WTC11 (cell line): Measurements from ENCODE around the gene STXBP6. TPM values are rescaled to one million over a fixed set of nuclear protein-coding genes. Genes with fewer than 3 reads are reported as not detected.

Experiments used
- ATAC-seq: fragments of 200-7000 bp; cut with Tn5 transposase; 2 replicates; pipeline ENCODE4 v1.10.0; 2021; ENCODE audit warnings: mild to moderate bottlenecking, moderate library complexity
- CTCF ChIA-PET: fragments of 300-600 bp; sonication (Branson Sonifier 250); formaldehyde crosslinking; loops from one replicate; lab custom pipeline; 2021; ENCODE audit warnings: antibody characterized with exemption; lab: Charles Lee
- POLR2A ChIA-PET: fragments of 350-600 bp; sonication (Branson Sonifier 250); formaldehyde crosslinking; loops from one replicate; lab custom pipeline; 2021; ENCODE audit warnings: antibody characterized with exemption; lab: Charles Lee
- DNase-seq: peaks from one replicate; pipeline ENCODE4 v3.0.0; 2021; ENCODE audit warnings: low spot score
- H3K27ac Mint-ChIP-seq: 2 replicates; pipeline ENCODE4 v1.8.0; 2021; ENCODE audit warnings: mixed read lengths
- H3K27me3 Mint-ChIP-seq: 2 replicates; pipeline ENCODE4 v1.8.0; 2021; ENCODE audit warnings: low read depth, mild to moderate bottlenecking, moderate library complexity, mixed read lengths
- H3K36me3 Mint-ChIP-seq: 2 replicates; pipeline ENCODE4 v1.8.0; 2021; ENCODE audit warnings: mixed read lengths
- H3K4me1 Mint-ChIP-seq: 2 replicates; pipeline ENCODE4 v1.8.0; 2022; ENCODE audit warnings: mixed read lengths
- H3K4me3 Mint-ChIP-seq: 2 replicates; pipeline ENCODE4 v1.8.0; 2021; ENCODE audit warnings: mild to moderate bottlenecking, moderate library complexity, mixed read lengths
- H3K9me3 Mint-ChIP-seq: 2 replicates; pipeline ENCODE4 v1.8.0; 2021; ENCODE audit warnings: mixed read lengths
- ATF1 ChIP-seq: sonication (generic); formaldehyde crosslinking; IDR thresholded peaks from 2 replicates; pipeline ENCODE4 v1.8.1; 2023; ENCODE audit warnings: mild to moderate bottlenecking, moderate library complexity, missing genetic modification reagents
- JUN ChIP-seq: sonication (generic); formaldehyde crosslinking; IDR thresholded peaks from 2 replicates; pipeline ENCODE4 v1.8.0; 2023; ENCODE audit warnings: mild to moderate bottlenecking, missing genetic modification reagents
- NR2C2 ChIP-seq: sonication (generic); formaldehyde crosslinking; IDR thresholded peaks from 2 replicates; pipeline ENCODE4 v1.8.0; 2022; ENCODE audit warnings: mild to moderate bottlenecking, missing genetic modification reagents
- OVOL2 ChIP-seq: fragments of 250-450 bp; sonication (Bioruptor Pico); IDR thresholded peaks from 2 replicates; pipeline ENCODE4 v1.9.0; 2021; ENCODE audit warnings: mild to moderate bottlenecking, borderline replicate concordance
- PRRX2 ChIP-seq: fragments of 250-450 bp; sonication (Bioruptor Pico); IDR thresholded peaks from 2 replicates; pipeline ENCODE4 v1.8.0; 2021; ENCODE audit warnings: mild to moderate bottlenecking
- SMAD4 ChIP-seq: sonication (generic); formaldehyde crosslinking; IDR thresholded peaks from 2 replicates; pipeline ENCODE4 v1.8.0; 2022; ENCODE audit warnings: mild to moderate bottlenecking, missing genetic modification reagents
- SOX15 ChIP-seq: fragments of 250-450 bp; sonication (Bioruptor Pico); IDR thresholded peaks from 2 replicates; pipeline ENCODE4 v1.9.0; 2021; ENCODE audit warnings: mild to moderate bottlenecking
- SP1 ChIP-seq: sonication (generic); formaldehyde crosslinking; conservative IDR thresholded peaks from 2 replicates; pipeline ENCODE4 v1.8.1; 2022; ENCODE audit warnings: missing genetic modification reagents
- TEAD4 ChIP-seq: sonication (generic); formaldehyde crosslinking; IDR thresholded peaks from 2 replicates; pipeline ENCODE4 v1.8.0; 2022; ENCODE audit warnings: mild to moderate bottlenecking, missing genetic modification reagents
- ZNF219 ChIP-seq: sonication (generic); formaldehyde crosslinking; IDR thresholded peaks from 2 replicates; pipeline ENCODE4 v1.8.0; 2023; ENCODE audit warnings: missing genetic modification reagents, mild to moderate bottlenecking, borderline replicate concordance
- ZNF396 ChIP-seq: fragments of 250-450 bp; sonication (Bioruptor Pico); IDR thresholded peaks from 2 replicates; pipeline ENCODE4 v1.8.0; 2021; ENCODE audit warnings: mild to moderate bottlenecking, moderate library complexity, borderline replicate concordance
- ZNF416 ChIP-seq: fragments of 250-450 bp; sonication (Bioruptor Pico); IDR thresholded peaks from 2 replicates; pipeline ENCODE4 v1.9.0; 2021; ENCODE audit warnings: mild to moderate bottlenecking, inconsistent platforms
- ZNF423 ChIP-seq: fragments of 250-450 bp; sonication (Bioruptor Pico); IDR thresholded peaks from 2 replicates; pipeline ENCODE4 v2.1.2; 2022; ENCODE audit warnings: mild to moderate bottlenecking, moderate library complexity
- ZNF671 ChIP-seq: fragments of 250-450 bp; sonication (Bioruptor Pico); IDR thresholded peaks from 2 replicates; pipeline ENCODE4 v1.8.0; 2021; ENCODE audit warnings: mild to moderate bottlenecking
- total RNA-seq: library from RNA; stranded (reverse); gene quantifications from 3 replicates; pipeline ENCODE4 v1.2.3, GENCODE V29; 2021
- TF ChIP-seq, protein P1 (sequence below): sonication (generic); formaldehyde crosslinking; IDR thresholded peaks from 2 replicates; pipeline ENCODE4 v1.8.1; 2023; ENCODE audit warnings: mild to moderate bottlenecking, missing genetic modification reagents, borderline replicate concordance
- TF ChIP-seq, protein P2 (sequence below): sonication (generic); formaldehyde crosslinking; IDR thresholded peaks from 2 replicates; pipeline ENCODE4 v1.8.1; 2023; ENCODE audit warnings: mild to moderate bottlenecking, missing genetic modification reagents
- TF ChIP-seq, protein P3 (sequence below): sonication (generic); formaldehyde crosslinking; IDR thresholded peaks from 2 replicates; pipeline ENCODE4 v1.8.1; 2023; ENCODE audit warnings: mild to moderate bottlenecking, moderate library complexity, missing genetic modification reagents
- TF ChIP-seq, protein P4 (sequence below): sonication (generic); formaldehyde crosslinking; IDR thresholded peaks from 2 replicates; pipeline ENCODE4 v1.8.1; 2022; ENCODE audit warnings: mild to moderate bottlenecking, missing genetic modification reagents, moderate library complexity, borderline replicate concordance
- TF ChIP-seq, protein P5 (sequence below): sonication (generic); formaldehyde crosslinking; IDR thresholded peaks from 2 replicates; pipeline ENCODE4 v1.8.0; 2022; ENCODE audit warnings: mild to moderate bottlenecking, missing genetic modification reagents
- TF ChIP-seq, protein P6 (sequence below): sonication (generic); formaldehyde crosslinking; IDR thresholded peaks from 2 replicates; pipeline ENCODE4 v1.8.1; 2023; ENCODE audit warnings: mild to moderate bottlenecking, missing genetic modification reagents, moderate library complexity

STXBP6 gene
- total RNA-seq, 1 experiment from 2014 or later: 4.2 TPM

DNA sequence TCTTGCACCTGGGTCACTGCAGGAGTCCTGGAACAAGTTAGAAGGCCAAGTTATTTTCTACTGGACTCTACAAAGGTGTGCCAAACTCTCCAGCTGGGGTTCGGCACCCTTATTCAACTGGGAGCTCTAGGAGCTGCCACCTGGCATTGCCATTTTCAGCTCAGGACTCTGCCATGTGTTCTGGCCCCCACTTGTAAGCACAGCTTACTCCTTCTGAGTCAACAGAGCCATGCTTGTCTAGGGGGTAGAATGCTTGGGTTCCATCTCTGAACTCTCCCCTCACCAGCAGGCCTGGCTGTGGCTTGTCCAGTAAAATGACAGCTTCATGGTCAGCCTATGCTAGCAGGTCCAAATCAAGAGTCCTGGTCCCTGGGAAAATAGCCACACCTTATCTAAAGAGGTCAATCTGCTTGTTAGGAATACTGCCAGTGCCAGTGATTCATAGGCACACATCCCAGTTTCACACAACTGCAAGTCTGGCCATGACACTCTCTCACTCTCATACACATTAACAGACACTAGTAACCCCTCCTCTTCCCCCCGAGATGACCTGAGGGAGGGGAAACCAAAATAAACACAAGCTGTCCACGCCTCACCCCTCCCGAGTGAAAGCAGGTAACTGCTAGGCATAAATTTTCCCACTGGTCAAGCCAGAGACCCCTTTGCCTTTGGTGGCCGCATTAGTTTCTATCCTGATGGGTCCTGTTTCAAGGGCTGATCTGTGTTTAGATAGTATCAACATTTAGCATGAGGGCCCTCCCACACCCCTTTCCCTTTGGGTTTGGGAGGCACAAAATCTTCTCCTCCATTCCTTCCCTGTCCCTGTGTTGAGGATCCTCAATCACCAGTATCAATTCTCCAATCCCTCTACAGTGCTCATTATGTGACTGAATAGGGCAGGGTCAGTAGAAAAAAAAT, 233.7 kb downstream of the STXBP6 start:
- ATAC-seq (no peak), DNase-seq (no peak)
- no peaks in the 10 kb centered on the region for H3K9me3 Mint-ChIP-seq
- H3K36me3 Mint-ChIP-seq: no peaks in the 10 kb centered on the region
- ChIA-PET POLR2A (no interaction called here), CTCF (interaction anchor here (2.9 kb wide), 1 partner anchor 10 kb away, joined by 21 read pairs; no protein-coding TSS in a partner anchor)
- H3K4me1 Mint-ChIP-seq: peaks cover 10% of the 10 kb centered on the region
- TF ChIP-seq ZNF396 (CRISPR knock-in tag) (no peak), OVOL2 (CRISPR knock-in tag) (no peak), PRRX2 (CRISPR knock-in tag) (no peak), NR2C2 (CRISPR knock-in tag) (no peak), SP1 (CRISPR knock-in tag) (no peak), SOX15 (no peak), ZNF423 (CRISPR knock-in tag) (no peak), JUN (CRISPR knock-in tag) (no peak), ZNF219 (no peak), ZNF671 (CRISPR knock-in tag) (no peak), TEAD4 (no peak), SMAD4 (CRISPR knock-in tag) (no peak), ZNF416 (CRISPR knock-in tag) (no peak), ATF1 (no peak)
- TF ChIP-seq, protein P1, sequence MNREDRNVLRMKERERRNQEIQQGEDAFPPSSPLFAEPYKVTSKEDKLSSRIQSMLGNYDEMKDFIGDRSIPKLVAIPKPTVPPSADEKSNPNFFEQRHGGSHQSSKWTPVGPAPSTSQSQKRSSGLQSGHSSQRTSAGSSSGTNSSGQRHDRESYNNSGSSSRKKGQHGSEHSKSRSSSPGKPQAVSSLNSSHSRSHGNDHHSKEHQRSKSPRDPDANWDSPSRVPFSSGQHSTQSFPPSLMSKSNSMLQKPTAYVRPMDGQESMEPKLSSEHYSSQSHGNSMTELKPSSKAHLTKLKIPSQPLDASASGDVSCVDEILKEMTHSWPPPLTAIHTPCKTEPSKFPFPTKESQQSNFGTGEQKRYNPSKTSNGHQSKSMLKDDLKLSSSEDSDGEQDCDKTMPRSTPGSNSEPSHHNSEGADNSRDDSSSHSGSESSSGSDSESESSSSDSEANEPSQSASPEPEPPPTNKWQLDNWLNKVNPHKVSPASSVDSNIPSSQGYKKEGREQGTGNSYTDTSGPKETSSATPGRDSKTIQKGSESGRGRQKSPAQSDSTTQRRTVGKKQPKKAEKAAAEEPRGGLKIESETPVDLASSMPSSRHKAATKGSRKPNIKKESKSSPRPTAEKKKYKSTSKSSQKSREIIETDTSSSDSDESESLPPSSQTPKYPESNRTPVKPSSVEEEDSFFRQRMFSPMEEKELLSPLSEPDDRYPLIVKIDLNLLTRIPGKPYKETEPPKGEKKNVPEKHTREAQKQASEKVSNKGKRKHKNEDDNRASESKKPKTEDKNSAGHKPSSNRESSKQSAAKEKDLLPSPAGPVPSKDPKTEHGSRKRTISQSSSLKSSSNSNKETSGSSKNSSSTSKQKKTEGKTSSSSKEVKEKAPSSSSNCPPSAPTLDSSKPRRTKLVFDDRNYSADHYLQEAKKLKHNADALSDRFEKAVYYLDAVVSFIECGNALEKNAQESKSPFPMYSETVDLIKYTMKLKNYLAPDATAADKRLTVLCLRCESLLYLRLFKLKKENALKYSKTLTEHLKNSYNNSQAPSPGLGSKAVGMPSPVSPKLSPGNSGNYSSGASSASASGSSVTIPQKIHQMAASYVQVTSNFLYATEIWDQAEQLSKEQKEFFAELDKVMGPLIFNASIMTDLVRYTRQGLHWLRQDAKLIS: no peak
- TF ChIP-seq, protein P2, sequence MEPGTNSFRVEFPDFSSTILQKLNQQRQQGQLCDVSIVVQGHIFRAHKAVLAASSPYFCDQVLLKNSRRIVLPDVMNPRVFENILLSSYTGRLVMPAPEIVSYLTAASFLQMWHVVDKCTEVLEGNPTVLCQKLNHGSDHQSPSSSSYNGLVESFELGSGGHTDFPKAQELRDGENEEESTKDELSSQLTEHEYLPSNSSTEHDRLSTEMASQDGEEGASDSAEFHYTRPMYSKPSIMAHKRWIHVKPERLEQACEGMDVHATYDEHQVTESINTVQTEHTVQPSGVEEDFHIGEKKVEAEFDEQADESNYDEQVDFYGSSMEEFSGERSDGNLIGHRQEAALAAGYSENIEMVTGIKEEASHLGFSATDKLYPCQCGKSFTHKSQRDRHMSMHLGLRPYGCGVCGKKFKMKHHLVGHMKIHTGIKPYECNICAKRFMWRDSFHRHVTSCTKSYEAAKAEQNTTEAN (CRISPR knock-in tag): no peak
- TF ChIP-seq, protein P3, sequence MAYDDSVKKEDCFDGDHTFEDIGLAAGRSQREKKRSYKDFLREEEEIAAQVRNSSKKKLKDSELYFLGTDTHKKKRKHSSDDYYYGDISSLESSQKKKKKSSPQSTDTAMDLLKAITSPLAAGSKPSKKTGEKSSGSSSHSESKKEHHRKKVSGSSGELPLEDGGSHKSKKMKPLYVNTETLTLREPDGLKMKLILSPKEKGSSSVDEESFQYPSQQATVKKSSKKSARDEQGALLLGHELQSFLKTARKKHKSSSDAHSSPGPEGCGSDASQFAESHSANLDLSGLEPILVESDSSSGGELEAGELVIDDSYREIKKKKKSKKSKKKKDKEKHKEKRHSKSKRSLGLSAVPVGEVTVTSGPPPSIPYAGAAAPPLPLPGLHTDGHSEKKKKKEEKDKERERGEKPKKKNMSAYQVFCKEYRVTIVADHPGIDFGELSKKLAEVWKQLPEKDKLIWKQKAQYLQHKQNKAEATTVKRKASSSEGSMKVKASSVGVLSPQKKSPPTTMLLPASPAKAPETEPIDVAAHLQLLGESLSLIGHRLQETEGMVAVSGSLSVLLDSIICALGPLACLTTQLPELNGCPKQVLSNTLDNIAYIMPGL (CRISPR knock-in tag): no peak
- TF ChIP-seq, protein P4, sequence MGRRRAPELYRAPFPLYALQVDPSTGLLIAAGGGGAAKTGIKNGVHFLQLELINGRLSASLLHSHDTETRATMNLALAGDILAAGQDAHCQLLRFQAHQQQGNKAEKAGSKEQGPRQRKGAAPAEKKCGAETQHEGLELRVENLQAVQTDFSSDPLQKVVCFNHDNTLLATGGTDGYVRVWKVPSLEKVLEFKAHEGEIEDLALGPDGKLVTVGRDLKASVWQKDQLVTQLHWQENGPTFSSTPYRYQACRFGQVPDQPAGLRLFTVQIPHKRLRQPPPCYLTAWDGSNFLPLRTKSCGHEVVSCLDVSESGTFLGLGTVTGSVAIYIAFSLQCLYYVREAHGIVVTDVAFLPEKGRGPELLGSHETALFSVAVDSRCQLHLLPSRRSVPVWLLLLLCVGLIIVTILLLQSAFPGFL (CRISPR knock-in tag): no peak
- TF ChIP-seq, protein P5, sequence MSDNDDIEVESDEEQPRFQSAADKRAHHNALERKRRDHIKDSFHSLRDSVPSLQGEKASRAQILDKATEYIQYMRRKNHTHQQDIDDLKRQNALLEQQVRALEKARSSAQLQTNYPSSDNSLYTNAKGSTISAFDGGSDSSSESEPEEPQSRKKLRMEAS: no peak
- TF ChIP-seq, protein P6, sequence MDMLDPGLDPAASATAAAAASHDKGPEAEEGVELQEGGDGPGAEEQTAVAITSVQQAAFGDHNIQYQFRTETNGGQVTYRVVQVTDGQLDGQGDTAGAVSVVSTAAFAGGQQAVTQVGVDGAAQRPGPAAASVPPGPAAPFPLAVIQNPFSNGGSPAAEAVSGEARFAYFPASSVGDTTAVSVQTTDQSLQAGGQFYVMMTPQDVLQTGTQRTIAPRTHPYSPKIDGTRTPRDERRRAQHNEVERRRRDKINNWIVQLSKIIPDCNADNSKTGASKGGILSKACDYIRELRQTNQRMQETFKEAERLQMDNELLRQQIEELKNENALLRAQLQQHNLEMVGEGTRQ: no peak
- no peak overlapping the region for H3K4me3 Mint-ChIP-seq
- H3K27ac Mint-ChIP-seq: no peak overlapping the region
- H3K27me3 Mint-ChIP-seq: no peaks in the 10 kb centered on the region
